Dendritic cell treated with granulocyte-macrophage colony-stimulating factor and Interleukin-4, amounts not matched to agents 40 ng/mL and 50 ng/mL, for 4 days (primary cell): Measurements from ENCODE around the gene C16orf92.

Experiments used
- H3K27ac Mint-ChIP-seq: one replicate; pipeline ENCODE4 v1.8.0; 2022; ENCODE audit warnings: mild to moderate bottlenecking, mixed read lengths
- H3K27me3 Mint-ChIP-seq: one replicate; pipeline ENCODE4 v1.8.0; 2022; ENCODE audit warnings: mild to moderate bottlenecking, mixed read lengths
- H3K36me3 Mint-ChIP-seq: one replicate; pipeline ENCODE4 v1.8.0; 2022; ENCODE audit warnings: low read depth, mixed read lengths
- H3K4me1 Mint-ChIP-seq: one replicate; pipeline ENCODE4 v1.8.0; 2022; ENCODE audit warnings: low read depth, mixed read lengths
- H3K4me3 Mint-ChIP-seq: one replicate; pipeline ENCODE4 v1.8.0; 2022; ENCODE audit warnings: mild to moderate bottlenecking, moderate library complexity, mixed read lengths
- H3K9me3 Mint-ChIP-seq: one replicate; pipeline ENCODE4 v1.8.0; 2022; ENCODE audit warnings: mixed read lengths
- intact Hi-C: fragments of 100-400 bp; cut with micrococcal nuclease; formaldehyde crosslinking; loops from one replicate; pipeline ENCODE4 v1.15.0; 2022

C16orf92 gene

DNA sequence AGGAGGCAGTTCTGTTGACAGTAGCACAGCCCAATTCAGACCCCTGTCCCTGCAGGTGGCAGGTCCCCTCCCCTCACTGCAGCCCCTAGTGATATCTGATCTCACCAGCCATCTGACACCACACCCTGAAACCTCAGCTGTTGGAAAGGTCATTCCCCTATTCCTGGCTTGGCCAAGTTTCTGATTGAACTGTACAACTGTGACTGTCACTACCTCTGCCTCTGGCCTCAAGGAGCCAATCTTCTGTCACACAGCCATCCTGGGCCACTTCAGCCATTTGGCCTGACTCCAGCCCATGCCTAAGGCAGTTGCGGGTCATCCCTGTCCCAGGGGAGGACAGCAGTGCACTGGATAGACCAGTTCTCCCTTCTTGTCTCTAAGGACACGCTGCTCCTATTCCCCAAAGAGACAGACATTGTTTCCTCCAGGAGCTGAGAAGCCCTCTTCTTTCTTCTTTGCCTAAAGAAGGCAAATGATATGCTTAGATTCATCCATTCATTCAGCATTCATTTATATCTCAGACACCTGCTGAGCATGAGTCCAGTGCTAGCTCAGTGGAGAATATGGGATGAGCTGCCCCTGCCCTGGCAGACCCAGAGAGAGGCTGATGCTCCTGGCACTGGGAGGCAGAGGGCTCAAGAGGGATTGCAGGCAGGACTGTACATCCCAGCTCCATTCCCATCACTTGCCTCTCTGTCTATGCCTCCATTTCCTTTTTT, 38.0 kb downstream of the C16orf92 start:
- intact Hi-C loops, result no loop called here

DNA sequence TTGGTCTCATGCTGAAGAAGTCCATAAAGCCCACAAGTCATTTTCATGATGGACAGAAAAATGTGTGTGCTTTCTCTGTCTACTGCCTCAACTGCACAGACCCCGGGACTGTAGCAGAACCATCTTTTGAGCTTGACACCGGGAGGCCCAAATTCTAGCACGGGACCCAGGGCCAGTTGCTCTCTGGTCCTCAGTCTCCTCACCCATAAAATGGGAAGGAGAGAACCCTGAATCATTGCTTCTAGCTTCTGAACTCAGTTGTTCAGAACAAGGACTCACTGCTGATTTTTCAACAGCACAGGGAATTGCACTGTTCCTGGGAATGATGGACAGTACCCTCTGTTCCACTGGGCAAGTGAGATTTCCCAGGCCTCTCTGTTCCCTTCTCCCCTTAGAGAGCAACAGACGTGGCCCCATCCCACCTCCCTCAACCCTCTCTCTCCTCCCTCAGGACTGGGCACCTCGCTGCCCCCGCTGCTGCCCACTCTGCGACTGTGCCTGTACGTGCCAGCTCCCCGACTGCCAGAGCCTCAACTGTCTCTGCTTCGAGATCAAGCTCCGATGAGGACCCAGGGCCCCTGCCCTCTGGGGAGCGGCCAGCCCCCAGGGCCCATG, 40.4 kb downstream of the C16orf92 start:
- Mint-ChIP-seq H3K4me1 (peaks cover 34% of the 10 kb centered on the region), H3K36me3 (peaks cover 48% of the 10 kb centered on the region), H3K27me3 (no peaks in the 10 kb centered on the region), H3K4me3 (peak overlapping the region; percentile 95), H3K27ac (peak overlapping the region; percentile 99), H3K9me3 (no peaks in the 10 kb centered on the region)
- intact Hi-C loops, result no loop called here

More for the DNA sequence above, 38.0 kb downstream of the C16orf92 start:
- H3K27ac Mint-ChIP-seq, result peak overlapping the region; percentile 1
- peaks cover 24% of the 10 kb centered on the region for H3K36me3 Mint-ChIP-seq
- H3K4me3 Mint-ChIP-seq, result no peak overlapping the region
- peaks cover 19% of the 10 kb centered on the region for H3K4me1 Mint-ChIP-seq
- no peaks in the 10 kb centered on the region for H3K9me3 Mint-ChIP-seq
- H3K27me3 Mint-ChIP-seq, result no peaks in the 10 kb centered on the region

DNA sequence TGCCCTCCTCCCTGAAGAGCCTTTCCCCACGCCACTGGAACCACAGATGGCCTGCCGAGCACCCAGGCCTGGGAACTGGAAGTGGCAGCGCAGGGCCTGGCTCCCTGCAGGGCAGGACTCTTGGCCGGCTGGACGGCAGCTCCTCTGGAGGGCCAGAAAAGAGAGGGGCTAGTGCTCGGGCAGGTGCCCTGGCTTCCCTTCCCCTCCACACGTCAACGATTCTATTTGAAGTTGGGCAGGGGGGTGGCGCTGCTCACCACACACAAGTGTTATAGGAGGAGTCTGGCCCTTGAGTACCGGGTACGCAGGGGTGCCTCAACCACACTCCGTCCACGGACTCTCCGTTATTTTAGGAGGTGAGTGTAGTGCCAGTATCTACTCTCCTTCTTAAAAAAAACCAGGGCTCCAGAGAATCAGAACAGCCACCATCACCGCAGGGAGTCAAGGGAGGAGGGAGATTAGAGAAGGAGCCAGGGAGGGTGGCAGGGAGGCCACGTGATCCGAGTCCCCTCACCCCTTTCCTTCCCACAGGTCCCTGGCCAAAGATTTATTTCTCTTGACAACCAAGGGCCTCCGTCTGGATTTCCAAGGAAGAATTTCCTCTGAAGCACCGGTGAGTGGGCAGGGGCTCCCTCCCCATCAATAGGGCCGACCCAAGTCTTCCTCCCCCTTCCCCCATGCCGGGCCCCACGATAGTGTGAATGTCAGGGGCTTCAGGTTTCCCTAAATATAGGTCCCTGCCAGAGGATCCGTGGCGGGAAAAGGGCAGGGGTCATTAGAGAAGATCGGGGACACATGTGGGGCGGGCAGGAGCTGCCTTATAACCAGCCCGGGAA, 41.1 kb downstream of the C16orf92 start:
- Mint-ChIP-seq H3K27ac (peak overlapping the region; percentile 99), H3K4me1 (peaks cover 39% of the 10 kb centered on the region), H3K27me3 (no peaks in the 10 kb centered on the region), H3K9me3 (no peaks in the 10 kb centered on the region), H3K36me3 (peaks cover 56% of the 10 kb centered on the region), H3K4me3 (peak overlapping the region; percentile 95)
- intact Hi-C loops, result no loop called here

GRCh38 chr16:30064729-30065101, 41.7 kb downstream of the C16orf92 start:
- Mint-ChIP-seq H3K9me3 (no peaks in the 10 kb centered on the region), H3K4me3 (peak overlapping the region; percentile 95), H3K27me3 (no peaks in the 10 kb centered on the region), H3K27ac (peak overlapping the region; percentile 99), H3K36me3 (peaks cover 62% of the 10 kb centered on the region), H3K4me1 (peaks cover 45% of the 10 kb centered on the region)
- intact Hi-C loops, result loop anchor here (1.0 kb wide), 2 partner anchors 11 to 28 kb away; a partner anchor contains a TSS

GRCh38 chr16:30065102-30065942, 42.3 kb downstream of the C16orf92 start, which contains the start of gene ALDOA:
Gene ALDOA, plus strand, starts transcription at chr16:30065760. Its CDS starts 1,138 bp downstream, at chr16:30066898.
- H3K27ac Mint-ChIP-seq, result peak within 1 kb of the TSS; percentile 99
- peak within 1 kb of the TSS; percentile 95 for H3K4me3 Mint-ChIP-seq
- intact Hi-C loops, result loop anchor here (1.0 kb wide), 2 partner anchors 12 to 27 kb away; a partner anchor contains a TSS
- peaks cover 68% of the 10 kb centered on the region for H3K36me3 Mint-ChIP-seq
- H3K9me3 Mint-ChIP-seq, result no peaks in the 10 kb centered on the region
- no peaks in the 10 kb centered on the region for H3K27me3 Mint-ChIP-seq
- H3K4me1 Mint-ChIP-seq, result peaks cover 51% of the 10 kb centered on the region

DNA sequence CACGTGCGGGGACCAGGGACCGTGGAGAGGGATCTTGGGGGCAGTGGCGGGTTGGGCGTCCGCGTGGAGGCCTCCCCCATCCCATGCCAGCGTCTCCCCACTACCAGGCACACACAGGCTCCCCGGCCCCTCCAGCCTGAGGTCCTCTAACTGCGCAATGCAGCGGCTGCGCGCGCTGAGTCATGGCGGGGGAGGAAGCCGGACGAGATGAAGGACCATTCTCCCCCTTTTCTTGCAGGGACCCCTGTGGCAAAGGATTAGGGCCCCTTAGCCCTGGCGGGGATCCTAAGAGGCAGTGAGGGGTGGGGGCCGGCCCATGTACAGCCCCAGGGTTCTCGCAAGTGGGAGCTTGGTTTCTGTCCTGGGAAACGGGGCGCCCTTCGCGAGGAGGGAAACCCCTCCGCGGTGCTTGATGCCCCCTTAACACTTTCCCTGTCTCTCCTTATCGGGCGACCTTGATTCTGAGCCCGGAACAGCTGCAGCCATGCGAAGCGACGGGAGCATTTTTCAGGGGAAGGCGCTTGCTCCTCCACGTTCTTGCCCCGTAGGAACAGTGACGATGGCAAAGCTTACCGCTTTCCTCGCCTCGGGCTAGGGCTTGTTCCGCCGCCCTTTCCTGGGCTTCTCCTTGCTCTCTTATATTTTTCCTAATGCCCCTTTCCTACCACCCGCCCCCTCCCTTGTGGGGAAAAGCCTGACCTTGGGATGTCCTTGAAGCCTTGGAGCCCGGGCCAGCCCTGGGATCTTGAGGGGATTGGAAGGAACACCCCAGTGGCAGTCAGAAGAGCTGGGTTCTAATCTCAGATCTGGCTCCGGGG, 43.2 kb downstream of the C16orf92 start:
- peak overlapping the region; percentile 99 for H3K27ac Mint-ChIP-seq
- no peaks in the 10 kb centered on the region for H3K27me3 Mint-ChIP-seq
- no peaks in the 10 kb centered on the region for H3K9me3 Mint-ChIP-seq
- peaks cover 76% of the 10 kb centered on the region for H3K36me3 Mint-ChIP-seq
- H3K4me1 Mint-ChIP-seq, result peaks cover 57% of the 10 kb centered on the region
- intact Hi-C loops, result loop anchor here (1.0 kb wide), 2 partner anchors 13 to 26 kb away; a partner anchor contains a TSS
- peak overlapping the region; percentile 95 for H3K4me3 Mint-ChIP-seq

- intact Hi-C loops, result no loop called here
- H3K4me1 Mint-ChIP-seq, result peaks cover 59% of the 10 kb centered on the region
- no peaks in the 10 kb centered on the region for H3K9me3 Mint-ChIP-seq
- H3K4me3 Mint-ChIP-seq, result peak overlapping the region; percentile 95
- H3K36me3 Mint-ChIP-seq, result peaks cover 84% of the 10 kb centered on the region
- peak overlapping the region; percentile 99 for H3K27ac Mint-ChIP-seq
- H3K27me3 Mint-ChIP-seq, result no peaks in the 10 kb centered on the region
Observed at GRCh38 chr16:30066761-30067583, 44.0 kb downstream of the C16orf92 start.

- intact Hi-C loops, result no loop called here
- H3K4me1 Mint-ChIP-seq, result peaks cover 59% of the 10 kb centered on the region
Observed at GRCh38 chr16:30067584-30067916, 44.6 kb downstream of the C16orf92 start.

DNA sequence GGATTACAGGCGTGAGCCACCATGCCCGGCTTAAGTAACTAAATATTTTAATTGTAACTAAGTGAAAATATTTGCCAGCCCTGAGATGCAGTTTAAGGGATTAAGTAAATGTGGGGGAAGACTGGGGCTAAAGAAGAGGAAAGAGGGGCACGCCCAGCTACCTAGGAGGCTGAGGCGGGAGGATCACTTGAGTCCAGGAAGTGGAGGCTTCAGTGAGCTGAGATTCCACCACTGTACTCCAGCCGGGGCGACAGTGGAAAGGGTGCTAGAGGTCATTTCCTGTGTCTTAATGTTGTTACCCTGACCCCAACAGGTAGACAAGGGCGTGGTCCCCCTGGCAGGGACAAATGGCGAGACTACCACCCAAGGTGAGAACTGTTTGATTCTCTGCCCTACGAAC, 45.3 kb downstream of the C16orf92 start:
- Mint-ChIP-seq H3K4me3 (peak overlapping the region; percentile 30), H3K4me1 (peaks cover 57% of the 10 kb centered on the region), H3K27ac (peak overlapping the region; percentile 60), H3K36me3 (peaks cover 98% of the 10 kb centered on the region), H3K9me3 (no peaks in the 10 kb centered on the region), H3K27me3 (no peaks in the 10 kb centered on the region)
- intact Hi-C loops, result no loop called here

More at GRCh38 chr16:30067584-30067916, 44.6 kb downstream of the C16orf92 start:
- Mint-ChIP-seq H3K36me3 (peaks cover 90% of the 10 kb centered on the region), H3K4me3 (peak overlapping the region; percentile 95), H3K9me3 (no peaks in the 10 kb centered on the region), H3K27me3 (no peaks in the 10 kb centered on the region), H3K27ac (peak overlapping the region; percentile 99)

GRCh38 chr16:30068750-30069610, 46.0 kb downstream of the C16orf92 start:
- intact Hi-C loops, result no loop called here
- Mint-ChIP-seq H3K4me3 (peak overlapping the region; percentile 44), H3K4me1 (peaks cover 50% of the 10 kb centered on the region), H3K9me3 (no peaks in the 10 kb centered on the region), H3K36me3 (peaks cover 100% of the 10 kb centered on the region), H3K27ac (peak overlapping the region; percentile 60), H3K27me3 (no peaks in the 10 kb centered on the region)

- H3K27ac Mint-ChIP-seq, result peak overlapping the region; percentile 45
- intact Hi-C loops, result no loop called here
- H3K36me3 Mint-ChIP-seq, result peaks cover 98% of the 10 kb centered on the region
- peaks cover 50% of the 10 kb centered on the region for H3K4me1 Mint-ChIP-seq
- H3K4me3 Mint-ChIP-seq, result peak overlapping the region; percentile 44
- no peaks in the 10 kb centered on the region for H3K27me3 Mint-ChIP-seq
- no peaks in the 10 kb centered on the region for H3K9me3 Mint-ChIP-seq
Observed at GRCh38 chr16:30069611-30070462, 46.8 kb downstream of the C16orf92 start.
